ENCODE results near the gene CBX1. TPM values are rescaled to one million over a fixed set of nuclear protein-coding genes. Genes with fewer than 3 reads are reported as not detected.

CBX1 gene
- total and polyA plus RNA-seq, 10 of the 15 experiments (the other 5 are each of a cell fraction or from before 2014, with no cell fraction given): 11.8 to 99.2 (median 43.5) TPM

DNA sequence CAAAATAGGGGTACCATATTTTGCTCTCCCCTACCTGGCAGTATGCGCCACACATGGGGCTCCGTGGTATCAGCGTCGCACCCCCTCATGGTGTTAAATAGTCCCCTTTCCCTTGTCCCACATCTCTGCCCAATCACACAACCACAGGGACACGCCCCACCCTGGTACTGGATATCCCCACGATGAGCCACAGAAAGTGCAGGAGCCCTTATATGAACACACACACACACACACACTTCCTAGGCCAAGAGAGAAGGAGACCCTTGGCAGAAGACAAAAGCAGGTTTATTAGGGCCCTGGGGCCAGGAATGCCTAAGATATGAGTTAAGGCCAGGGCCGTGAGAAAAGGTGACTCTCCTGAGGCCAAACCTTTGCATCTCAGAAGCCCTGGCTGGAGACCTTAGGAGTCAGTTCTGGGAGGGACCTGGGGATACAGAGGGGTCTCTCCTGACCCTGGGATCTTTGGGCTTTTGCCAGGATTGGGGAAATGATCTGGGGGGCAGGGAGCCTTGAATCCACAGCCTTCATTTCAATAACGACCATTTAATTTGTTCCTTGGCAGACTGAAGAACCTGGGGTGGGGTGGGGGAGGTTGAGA is 75.3 kb downstream of the CBX1 start (continued):
- no peak for TF ChIP-seq USF1 (IDR thresholded peaks at IDR 0.05; ENCODE audit: borderline replicate concordance, extremely low read length, insufficient read depth, low read depth, low read length)

GRCh38 chr17:48025040-48025903 is 76.0 kb downstream of the CBX1 start:
- FAIRE-seq (peak; percentile 44), DNase-seq (ENCODE audit: low read depth, low spot score) (peak; percentile 70), ATAC-seq (peak; percentile 91)
- Histone ChIP-seq H4K20me1 (ENCODE audit: control insufficient read depth, insufficient read depth) (peaks cover 5% of the 10 kb centered on the region; the same call in 1 of the 2 replicates), H3K36me3 (ENCODE audit: control insufficient read depth in 2 of 2, insufficient read depth in 2 of 2, low read length in 1 of 2) (no peaks in the 10 kb centered on the region), H3K79me2 (ENCODE audit: control insufficient read depth, insufficient read depth, low read length) (no peaks in the 10 kb centered on the region), H3K27ac (ENCODE audit: control insufficient read depth, insufficient read depth) (no peak overlapping the region), H3K9me3 (replicated peaks; ENCODE audit: control insufficient read depth, insufficient read depth, low read length) (no peaks in the 10 kb centered on the region), H2AFZ (ENCODE audit: control insufficient read depth, low read depth, low read length) (peak overlapping the region; percentile 98), H3K4me2 (ENCODE audit: control insufficient read depth, insufficient read depth) (peak overlapping the region; percentile 100), H3K9ac (ENCODE audit: control insufficient read depth, insufficient read depth, low read length) (peak overlapping the region; percentile 33; the same call in 1 of the 2 replicates), H3K4me1 (ENCODE audit: control insufficient read depth, insufficient read depth, low read length) (peaks cover 27% of the 10 kb centered on the region), H3K27me3 (replicated peaks in 1 of 2; ENCODE audit: control insufficient read depth in 2 of 2, insufficient read depth in 2 of 2, low read length in 1 of 2) (no peaks in the 10 kb centered on the region; a peak in 2 of 4 replicates), H3K4me3 (peak overlapping the region; percentile 80)
- ChIA-PET POLR2A (interaction anchor here (1.0 to 3.7 kb wide), 3 partner anchors 23 to 88 kb away, joined by 3 to 29 read pairs (median 5); partner anchors contain the start of gene NFE2L1), SMC1A (ENCODE audit: uncharacterized antibody, unreplicated experiment) (interaction anchor here (0.6 to 7.4 kb wide), 22 partner anchors 10 to 587 kb away, joined by 3 to 100 read pairs (median 4); partner anchors contain the start of gene NFE2L1), RAD21 (ENCODE audit: unreplicated experiment) (interaction anchor here (0.5 to 5.1 kb wide), 35 partner anchors 10 to 1370 kb away, joined by 3 to 117 read pairs (median 4); partner anchors contain the start of genes CBX1, CDK5RAP3, COPZ2 and HOXB5), CTCF (interaction anchor here (0.6 to 7.9 kb wide), 40 partner anchors 10 to 600 kb away, joined by 3 to 176 read pairs (median 6); partner anchors contain the start of genes CDK5RAP3, COPZ2, HOXB5 and NFE2L1)
- 2% methylated on average over 55 of the region's 56 CpGs for WGBS (ENCODE audit: insufficient coverage, insufficient replicate concordance, low lambda C conversion rate, missing lambda C conversion rate)
- BruUV-seq (replicated peaks): no TSS peak
- intact Hi-C loops (cut with micrococcal nuclease; ENCODE audit: unreplicated experiment): loop anchor here (1.0 to 5.0 kb wide), 2 partner anchors 106 to 312 kb away; no protein-coding TSS in a partner anchor
- in situ Hi-C loops (cut with MboI): loop anchor here (5.0 kb wide), 2 partner anchors 42 to 112 kb away; no protein-coding TSS in a partner anchor
- TF ChIP-seq, protein P1, sequence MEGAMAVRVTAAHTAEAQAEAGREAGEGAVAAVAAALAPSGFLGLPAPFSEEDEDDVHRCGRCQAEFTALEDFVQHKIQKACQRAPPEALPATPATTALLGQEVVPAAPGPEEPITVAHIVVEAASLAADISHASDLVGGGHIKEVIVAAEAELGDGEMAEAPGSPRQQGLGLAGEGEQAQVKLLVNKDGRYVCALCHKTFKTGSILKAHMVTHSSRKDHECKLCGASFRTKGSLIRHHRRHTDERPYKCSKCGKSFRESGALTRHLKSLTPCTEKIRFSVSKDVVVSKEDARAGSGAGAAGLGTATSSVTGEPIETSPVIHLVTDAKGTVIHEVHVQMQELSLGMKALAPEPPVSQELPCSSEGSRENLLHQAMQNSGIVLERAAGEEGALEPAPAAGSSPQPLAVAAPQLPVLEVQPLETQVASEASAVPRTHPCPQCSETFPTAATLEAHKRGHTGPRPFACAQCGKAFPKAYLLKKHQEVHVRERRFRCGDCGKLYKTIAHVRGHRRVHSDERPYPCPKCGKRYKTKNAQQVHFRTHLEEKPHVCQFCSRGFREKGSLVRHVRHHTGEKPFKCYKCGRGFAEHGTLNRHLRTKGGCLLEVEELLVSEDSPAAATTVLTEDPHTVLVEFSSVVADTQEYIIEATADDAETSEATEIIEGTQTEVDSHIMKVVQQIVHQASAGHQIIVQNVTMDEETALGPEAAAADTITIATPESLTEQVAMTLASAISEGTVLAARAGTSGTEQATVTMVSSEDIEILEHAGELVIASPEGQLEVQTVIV (IDR thresholded peaks at IDR 0.05; ENCODE audit: borderline replicate concordance, partially characterized antibody): no peak
- TF ChIP-seq ZNF274 (IDR thresholded peaks at IDR 0.05; ENCODE audit: insufficient read depth, insufficient read length) (no peak), ELK1 (IDR thresholded peaks at IDR 0.05; ENCODE audit: low read depth, low read length) (no peak), SMAD5 (IDR thresholded peaks at IDR 0.05; ENCODE audit: low read depth) (no peak), CHD4 (IDR thresholded peaks at IDR 0.05) (no peak), POU2F2 (IDR thresholded peaks at IDR 0.05; ENCODE audit: borderline replicate concordance, low read depth, low read length) (no peak), USF1 (IDR thresholded peaks at IDR 0.05; ENCODE audit: borderline replicate concordance, extremely low read length, insufficient read depth, low read depth, low read length) (peak; percentile 72), TARDBP (IDR thresholded peaks at IDR 0.05; ENCODE audit: borderline replicate concordance) (no peak), TAF1 (IDR thresholded peaks at IDR 0.05; ENCODE audit: borderline replicate concordance, low read depth, low read length) (no peak)
